Neural cell (in vitro differentiated cells): Measurements from ENCODE around the gene PSMB3.

Experiments
- CTCF ChIP-seq: fragments of 450-650 bp; IDR thresholded peaks from 2 replicates; pipeline ENCODE4 v1.5.1; 2014; ENCODE audit warnings: antibody characterized with exemption, mild to moderate bottlenecking, moderate library complexity; ENCODE audit not compliant: poor library complexity, severe bottlenecking
- EP300 ChIP-seq: fragments of 450-650 bp; conservative IDR thresholded peaks from 2 replicates; pipeline ENCODE4 v1.6.1; 2014; ENCODE audit warnings: antibody characterized with exemption, mild to moderate bottlenecking, moderate library complexity; ENCODE audit not compliant: poor library complexity, severe bottlenecking
- EZH2 ChIP-seq: fragments of 200-600, 300-800 bp; shearing (Covaris generic), sonication (generic); IDR thresholded peaks from 2 replicates; pipeline ENCODE4 v1.6.1; 2014; ENCODE audit warnings: antibody characterized with exemption, low read length, borderline replicate concordance, mild to moderate bottlenecking; ENCODE audit not compliant: insufficient read depth, poor library complexity, severe bottlenecking
- POLR2AphosphoS5 ChIP-seq: IDR thresholded peaks from 2 replicates; pipeline ENCODE4 v1.6.1; 2012
- TAF1 ChIP-seq: IDR thresholded peaks from 2 replicates; pipeline ENCODE4 v1.6.1; 2012; ENCODE audit warnings: low read depth

- TF ChIP-seq EP300 (no peak), CTCF (no peak), POLR2AphosphoS5 (no peak), TAF1 (no peak), EZH2 (no peak)
These were observed 24.8 kb upstream of the PSMB3 start for GRCh38 chr17:38727736-38728135.
